ENCODE results near the gene TOGARAM1. TPM values are rescaled to one million over a fixed set of nuclear protein-coding genes. Genes with fewer than 3 reads are reported as not detected.
A peak's percentile ranks its signal among the peaks of the same experiment; 100 is the strongest.

TOGARAM1 gene
- total RNA-seq, 1 experiment from 2014 or later, result 6.3 TPM

- no peak overlapping the region for H3K27ac ChIP-seq (ENCODE audit: low read length)
- CTCF ChIA-PET, result interaction anchor here (0.6 kb wide), 1 partner anchor 48 kb away, joined by 5 read pairs; no protein-coding TSS in a partner anchor
Measured at GRCh38 chr14:44960146-44960545, 1.8 kb upstream of the TOGARAM1 start.

DNA sequence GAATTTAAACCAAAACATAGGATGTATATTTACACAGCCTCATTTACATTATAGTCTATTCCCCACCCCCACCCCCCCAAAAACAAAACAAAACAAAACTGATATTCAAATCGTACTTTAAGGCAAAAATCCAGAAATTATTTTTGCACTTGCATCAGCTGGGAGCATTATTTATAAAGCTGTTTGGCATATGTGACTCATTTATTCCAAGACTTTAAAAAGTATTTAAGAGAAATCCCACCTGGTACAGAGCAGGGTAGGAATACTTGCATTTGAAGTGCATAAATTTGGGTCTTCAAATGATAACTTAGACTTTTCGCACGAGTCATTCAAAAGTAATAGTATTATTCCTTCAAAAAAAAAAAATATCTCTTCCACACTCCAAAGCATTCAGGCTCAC, 1.3 kb upstream of the TOGARAM1 start:
- peak overlapping the region; percentile 81 for H3K4me2 ChIP-seq (ENCODE audit: low read length)
- TF ChIP-seq EZH2phosphoT487 (IDR thresholded peaks at IDR 0.05; ENCODE audit: borderline replicate concordance, low read length) (no peak), EZH2 (IDR thresholded peaks at IDR 0.05; ENCODE audit: low read length, unreplicated experiment) (no peak)
- TF ChIP-seq, protein P1, sequence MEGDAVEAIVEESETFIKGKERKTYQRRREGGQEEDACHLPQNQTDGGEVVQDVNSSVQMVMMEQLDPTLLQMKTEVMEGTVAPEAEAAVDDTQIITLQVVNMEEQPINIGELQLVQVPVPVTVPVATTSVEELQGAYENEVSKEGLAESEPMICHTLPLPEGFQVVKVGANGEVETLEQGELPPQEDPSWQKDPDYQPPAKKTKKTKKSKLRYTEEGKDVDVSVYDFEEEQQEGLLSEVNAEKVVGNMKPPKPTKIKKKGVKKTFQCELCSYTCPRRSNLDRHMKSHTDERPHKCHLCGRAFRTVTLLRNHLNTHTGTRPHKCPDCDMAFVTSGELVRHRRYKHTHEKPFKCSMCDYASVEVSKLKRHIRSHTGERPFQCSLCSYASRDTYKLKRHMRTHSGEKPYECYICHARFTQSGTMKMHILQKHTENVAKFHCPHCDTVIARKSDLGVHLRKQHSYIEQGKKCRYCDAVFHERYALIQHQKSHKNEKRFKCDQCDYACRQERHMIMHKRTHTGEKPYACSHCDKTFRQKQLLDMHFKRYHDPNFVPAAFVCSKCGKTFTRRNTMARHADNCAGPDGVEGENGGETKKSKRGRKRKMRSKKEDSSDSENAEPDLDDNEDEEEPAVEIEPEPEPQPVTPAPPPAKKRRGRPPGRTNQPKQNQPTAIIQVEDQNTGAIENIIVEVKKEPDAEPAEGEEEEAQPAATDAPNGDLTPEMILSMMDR (conservative IDR thresholded peaks at IDR 0.05; ENCODE audit: low read depth, low read length), result no peak
- CTCF ChIA-PET, result interaction anchor here (0.6 kb wide), 1 partner anchor 48 kb away, joined by 5 read pairs; no protein-coding TSS in a partner anchor
- ATAC-seq (no peak), DNase-seq (no peak)
- H3K79me2 ChIP-seq (ENCODE audit: low read length), result peaks cover 91% of the 10 kb centered on the region
- H3K27ac ChIP-seq (ENCODE audit: low read length), result no peak overlapping the region
- H3K4me1 ChIP-seq (ENCODE audit: insufficient read depth, low read length), result peaks cover 32% of the 10 kb centered on the region
- POLR2A ChIA-PET (ENCODE audit: unreplicated experiment), result no interaction called here
- H3K36me3 ChIP-seq (ENCODE audit: low read depth, low read length), result no peaks in the 10 kb centered on the region
- H3K27me3 ChIP-seq (ENCODE audit: low read length), result no peaks in the 10 kb centered on the region
- H3K4me3 ChIP-seq (ENCODE audit: low read length), result peak overlapping the region; percentile 89
- intact Hi-C loops (cut with micrococcal nuclease), result loop anchor here (1.0 to 5.0 kb wide), 2 partner anchors 124 to 292 kb away; partner anchors contain the start of genes MIS18BP1 and PRPF39
- peaks cover 37% of the 10 kb centered on the region for H4K20me1 ChIP-seq (ENCODE audit: low read length)
- H3K9me2 ChIP-seq (replicated peaks; ENCODE audit: low read length), result no peaks in the 10 kb centered on the region
- peak overlapping the region; percentile 71 for H3K9ac ChIP-seq (ENCODE audit: low read length)
- BruUV-seq (replicated peaks), result no TSS peak
- H3F3A ChIP-seq (ENCODE audit: low read length, unreplicated experiment), result no peaks in the 10 kb centered on the region
- H2AFZ ChIP-seq (ENCODE audit: low read length), result peak overlapping the region; percentile 83; the same call in 1 of the 2 replicates
- H3K9me3 ChIP-seq (ENCODE audit: low read length), result no peaks in the 10 kb centered on the region

More at GRCh38 chr14:44960146-44960545, 1.8 kb upstream of the TOGARAM1 start:
- no peaks in the 10 kb centered on the region for H3F3A ChIP-seq (ENCODE audit: low read length, unreplicated experiment)
- peaks cover 36% of the 10 kb centered on the region for H4K20me1 ChIP-seq (ENCODE audit: low read length)
- H3K9me3 ChIP-seq (ENCODE audit: low read length), result no peaks in the 10 kb centered on the region
- no peak for ATAC-seq
- no peak for TF ChIP-seq EZH2phosphoT487 (IDR thresholded peaks at IDR 0.05; ENCODE audit: borderline replicate concordance, low read length)
- TF ChIP-seq, protein P1 (conservative IDR thresholded peaks at IDR 0.05; ENCODE audit: low read depth, low read length), result no peak
- no peak for TF ChIP-seq EZH2 (IDR thresholded peaks at IDR 0.05; ENCODE audit: low read length, unreplicated experiment)
- no TSS peak for BruUV-seq (replicated peaks)
- no peaks in the 10 kb centered on the region for H3K9me2 ChIP-seq (replicated peaks; ENCODE audit: low read length)
- no peaks in the 10 kb centered on the region for H3K36me3 ChIP-seq (ENCODE audit: low read depth, low read length)
- POLR2A ChIA-PET (ENCODE audit: unreplicated experiment), result no interaction called here
- peak overlapping the region; percentile 4 for H3K9ac ChIP-seq (ENCODE audit: low read length)
- H3K79me2 ChIP-seq (ENCODE audit: low read length), result peaks cover 91% of the 10 kb centered on the region
- peak overlapping the region; percentile 89 for H3K4me3 ChIP-seq (ENCODE audit: low read length)
- peak; percentile 6 for DNase-seq
- peak overlapping the region; percentile 81 for H3K4me2 ChIP-seq (ENCODE audit: low read length)
- H3K4me1 ChIP-seq (ENCODE audit: insufficient read depth, low read length), result peaks cover 32% of the 10 kb centered on the region
- intact Hi-C loops (cut with micrococcal nuclease), result loop anchor here (5.0 kb wide), 1 partner anchor 292 kb away; the partner anchor contains the start of gene MIS18BP1
- H3K27me3 ChIP-seq (ENCODE audit: low read length), result no peaks in the 10 kb centered on the region
- no peak overlapping the region; the same call in 1 of the 2 replicates for H2AFZ ChIP-seq (ENCODE audit: low read length)

GRCh38 chr14:44961151-44961553, 838 bp upstream of the TOGARAM1 start:
- ATAC-seq, result peak; percentile 30
- DNase-seq, result peak; percentile 57
- Histone ChIP-seq H3K9me3 (ENCODE audit: low read length) (no peaks in the 10 kb centered on the region), H3K27ac (ENCODE audit: low read length) (peak overlapping the region; percentile 62), H3K4me3 (ENCODE audit: low read length) (peak overlapping the region; percentile 89), H4K20me1 (ENCODE audit: low read length) (peaks cover 37% of the 10 kb centered on the region), H3K9ac (ENCODE audit: low read length) (peak overlapping the region; percentile 71), H3K9me2 (replicated peaks; ENCODE audit: low read length) (no peaks in the 10 kb centered on the region), H2AFZ (ENCODE audit: low read length) (peak overlapping the region; percentile 83), H3K27me3 (ENCODE audit: low read length) (no peaks in the 10 kb centered on the region), H3K79me2 (ENCODE audit: low read length) (peaks cover 91% of the 10 kb centered on the region), H3K4me2 (ENCODE audit: low read length) (peak overlapping the region; percentile 81), H3K36me3 (ENCODE audit: low read depth, low read length) (no peaks in the 10 kb centered on the region), H3F3A (ENCODE audit: low read length, unreplicated experiment) (no peaks in the 10 kb centered on the region), H3K4me1 (ENCODE audit: insufficient read depth, low read length) (peaks cover 32% of the 10 kb centered on the region)
- BruUV-seq (replicated peaks), result no TSS peak
- ChIA-PET CTCF (interaction anchor here (0.6 kb wide), 1 partner anchor 31 kb away, joined by 3 read pairs; no protein-coding TSS in a partner anchor), POLR2A (ENCODE audit: unreplicated experiment) (interaction anchor here (0.5 to 1.0 kb wide), 5 partner anchors 48 to 291 kb away, joined by 3 to 11 read pairs (median 3); partner anchors contain the start of gene FKBP3)
- TF ChIP-seq EZH2 (IDR thresholded peaks at IDR 0.05; ENCODE audit: low read length, unreplicated experiment), result no peak
- TF ChIP-seq, protein P1 (conservative IDR thresholded peaks at IDR 0.05; ENCODE audit: low read depth, low read length), result no peak
- no peak for TF ChIP-seq EZH2phosphoT487 (IDR thresholded peaks at IDR 0.05; ENCODE audit: borderline replicate concordance, low read length)
- intact Hi-C loops (cut with micrococcal nuclease), result loop anchor here (1.0 to 5.0 kb wide), 2 partner anchors 123 to 291 kb away; partner anchors contain the start of genes MIS18BP1 and PRPF39

Data from PC-3 (cell line).